Occipital lobe (tissue), 2 donors: ENCODE data around the gene PLEKHA5. TPM values are rescaled to one million over a fixed set of nuclear protein-coding genes. Genes with fewer than 3 reads are reported as not detected.
"Not testable (repeated sequence)": the region's sequence is repeated elsewhere in the genome, so short reads cannot be mapped to it uniquely, and the experiment has no call there.

Experiments used
- DNase-seq: peaks from one replicate; lab custom pipeline; 2025; lab: John Stamatoyannopoulos, UW
- total RNA-seq: library from RNA; depleted of rRNA; stranded (reverse); fragments of >200 nt; gene quantifications from one replicate; pipeline ENCODE4 v1.2.3, GENCODE V29; 2014

The PLEKHA5 gene
- total RNA-seq, 1 donor from 2014 or later, result 73.6 TPM

DNA sequence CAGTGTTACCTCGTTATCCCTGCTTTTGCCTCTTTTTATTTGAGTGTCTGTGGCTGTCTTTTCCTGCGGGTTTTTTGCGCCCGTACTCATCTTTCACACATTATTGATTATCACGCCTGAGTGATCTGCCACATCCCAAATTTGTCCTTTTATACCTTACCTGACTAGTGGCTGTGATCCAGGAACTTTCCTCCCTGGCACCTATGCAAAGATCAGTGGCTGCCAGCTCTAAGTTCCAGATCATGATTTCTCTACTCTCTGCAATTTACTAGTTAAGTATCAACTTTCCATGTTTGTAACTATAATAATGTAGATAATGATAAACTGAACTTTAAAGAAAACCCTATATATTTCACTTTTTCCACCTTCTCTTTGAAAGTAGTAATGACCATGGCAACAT, 36.9 kb downstream of the PLEKHA5 start:
- DNase-seq, result no peak

DNA sequence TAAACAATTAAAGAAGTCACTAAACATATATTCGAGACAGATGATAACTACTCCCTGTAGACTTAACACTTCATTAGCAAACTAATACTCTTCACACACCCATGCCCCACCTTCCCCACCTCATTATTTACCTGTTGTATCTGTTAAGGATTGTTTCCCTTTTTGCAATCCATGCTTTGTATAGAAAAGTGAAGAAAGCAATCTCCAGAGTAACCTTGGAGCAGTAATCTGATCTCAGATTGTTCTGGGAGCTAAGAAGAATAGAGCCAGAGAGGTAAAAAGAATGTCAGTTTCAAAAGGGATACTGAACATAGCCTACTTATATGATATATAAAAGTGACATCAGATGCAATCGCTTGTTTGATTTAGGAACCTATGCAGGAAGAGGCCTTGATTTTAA, 37.4 kb downstream of the PLEKHA5 start:
- DNase-seq, result no peak

DNA sequence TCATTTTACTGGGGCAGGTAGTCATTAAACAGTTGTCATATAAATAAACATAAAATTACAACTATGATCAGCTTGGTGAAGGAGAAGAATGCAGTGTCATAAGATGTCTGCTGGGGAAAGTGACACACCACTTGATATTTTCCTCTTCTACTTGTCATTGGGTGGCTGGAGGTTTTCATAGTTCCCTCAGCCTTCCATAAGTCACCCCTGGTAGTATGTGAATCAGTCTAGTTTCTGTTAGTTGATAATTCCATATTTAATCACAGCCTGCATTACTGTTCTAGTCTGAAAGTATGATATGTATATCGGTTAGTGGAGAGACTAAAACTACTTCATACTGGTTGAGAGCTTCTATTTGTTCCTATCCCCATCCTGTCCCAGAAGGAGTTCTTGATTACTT, 38.2 kb downstream of the PLEKHA5 start:
- DNase-seq, result no peak

DNA sequence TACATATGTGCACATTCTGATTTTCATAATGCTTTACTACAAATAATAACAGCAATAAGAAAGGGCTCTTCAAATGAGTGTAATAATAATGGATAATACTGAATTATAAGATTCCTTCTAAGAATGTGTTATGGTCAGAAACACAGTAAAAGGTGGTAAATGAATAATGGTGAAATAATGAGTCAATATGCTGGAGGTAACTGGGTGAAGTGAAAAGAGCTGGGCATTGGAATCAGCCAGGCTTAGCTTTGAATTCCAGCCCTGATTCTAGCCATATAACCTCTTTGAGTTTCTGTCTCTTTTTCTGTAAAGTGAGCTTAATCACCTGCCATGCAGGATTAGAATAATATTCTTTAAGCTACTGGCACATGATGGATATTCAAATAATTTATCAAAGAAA, 39.1 kb downstream of the PLEKHA5 start:
- no peak for DNase-seq

DNA sequence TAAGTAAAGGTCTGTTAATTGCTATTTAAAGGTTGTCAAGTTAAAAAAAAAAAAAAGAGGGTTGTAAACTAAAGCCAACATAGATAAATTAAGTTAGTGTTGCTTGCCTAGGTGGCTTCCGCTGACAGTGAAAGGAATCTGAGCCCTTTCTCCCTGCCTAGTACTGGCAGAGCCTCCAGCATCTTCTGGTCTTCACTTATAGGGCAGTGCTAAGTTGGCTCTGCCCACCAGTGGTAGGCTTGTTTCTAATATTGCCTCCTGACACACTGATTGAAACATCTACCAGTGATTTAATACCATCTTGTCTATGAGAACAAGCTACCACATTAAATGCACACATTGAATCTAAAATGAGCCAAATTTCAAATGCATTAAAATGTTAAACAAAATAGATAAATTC, 39.7 kb downstream of the PLEKHA5 start:
- no peak for DNase-seq

DNA sequence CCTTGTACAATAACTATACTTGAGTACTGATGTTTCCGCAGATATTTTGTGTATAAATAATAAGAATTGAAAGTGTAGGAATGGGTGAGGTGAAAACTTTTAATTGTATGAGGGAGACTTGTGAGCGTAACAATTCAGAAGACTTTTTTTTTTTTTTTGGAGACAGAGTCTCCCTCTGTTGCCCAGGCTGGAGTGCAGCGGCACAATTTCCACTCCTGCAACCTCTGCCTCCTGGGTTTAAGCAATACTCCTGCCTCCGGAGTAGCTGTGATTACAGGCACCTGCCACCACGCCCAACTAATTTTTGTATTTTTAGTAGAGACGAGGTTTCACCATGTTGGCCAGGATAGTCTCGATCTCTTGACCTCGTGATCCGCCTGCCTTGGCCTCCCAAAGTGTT, 40.8 kb downstream of the PLEKHA5 start:
- DNase-seq, result not testable (repeated sequence)

DNA sequence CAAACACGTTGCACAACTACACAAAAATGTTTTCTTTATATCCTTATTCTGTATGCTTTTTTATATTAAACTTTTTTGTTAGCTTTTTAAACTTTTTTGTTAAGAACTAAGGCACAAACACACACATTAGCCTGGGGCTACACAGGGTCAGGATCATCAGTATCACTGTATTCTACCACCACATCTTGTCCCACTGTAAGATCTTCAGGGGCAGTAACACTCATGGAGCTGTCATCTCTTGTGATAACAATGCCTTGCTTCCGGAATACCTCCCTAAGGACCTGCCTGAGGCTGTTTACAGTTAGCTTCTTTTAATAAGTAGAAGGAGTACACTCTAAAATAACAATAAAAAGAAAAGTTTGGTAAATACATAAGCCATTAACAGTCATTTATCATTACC, 42.2 kb downstream of the PLEKHA5 start:
- no peak for DNase-seq

DNA sequence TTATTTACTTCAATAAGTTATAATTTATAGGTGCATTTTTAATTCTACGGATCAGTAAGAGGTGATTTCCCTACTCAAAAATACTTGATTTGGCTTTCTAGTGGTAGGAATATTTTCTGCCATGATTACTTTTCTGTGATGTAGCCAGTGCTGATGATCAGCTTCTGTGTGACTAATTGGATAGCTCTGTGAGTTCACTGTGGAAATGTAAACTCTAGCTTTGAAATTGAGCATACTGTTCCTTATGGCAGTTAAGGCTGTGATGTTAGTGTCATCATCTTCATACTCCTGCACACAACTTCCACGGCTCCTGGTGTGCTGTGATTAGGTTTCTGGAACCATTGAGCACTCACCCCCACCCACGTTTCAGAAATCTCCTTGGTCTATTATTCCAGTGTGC, 48.2 kb downstream of the PLEKHA5 start:
- no peak for DNase-seq

DNA sequence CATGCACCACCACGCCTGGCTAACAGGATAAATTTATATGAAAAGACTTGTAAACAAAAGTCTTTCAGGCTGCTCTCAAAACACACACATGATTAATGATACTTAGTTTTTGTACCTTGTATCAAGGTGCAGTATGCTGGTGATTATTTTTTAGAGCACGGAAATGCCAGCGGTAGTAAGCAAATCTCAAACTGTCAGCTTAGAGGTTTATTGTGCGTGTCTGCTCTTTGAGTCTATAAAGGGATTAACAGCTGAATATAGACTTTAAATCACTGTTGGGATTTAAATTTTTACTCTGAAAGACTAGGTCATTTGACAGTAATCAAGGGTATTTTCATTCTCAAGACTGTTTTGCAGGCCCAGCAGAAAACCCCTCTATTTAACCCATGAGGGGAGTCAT, 50.5 kb downstream of the PLEKHA5 start:
- DNase-seq, result no peak

DNA sequence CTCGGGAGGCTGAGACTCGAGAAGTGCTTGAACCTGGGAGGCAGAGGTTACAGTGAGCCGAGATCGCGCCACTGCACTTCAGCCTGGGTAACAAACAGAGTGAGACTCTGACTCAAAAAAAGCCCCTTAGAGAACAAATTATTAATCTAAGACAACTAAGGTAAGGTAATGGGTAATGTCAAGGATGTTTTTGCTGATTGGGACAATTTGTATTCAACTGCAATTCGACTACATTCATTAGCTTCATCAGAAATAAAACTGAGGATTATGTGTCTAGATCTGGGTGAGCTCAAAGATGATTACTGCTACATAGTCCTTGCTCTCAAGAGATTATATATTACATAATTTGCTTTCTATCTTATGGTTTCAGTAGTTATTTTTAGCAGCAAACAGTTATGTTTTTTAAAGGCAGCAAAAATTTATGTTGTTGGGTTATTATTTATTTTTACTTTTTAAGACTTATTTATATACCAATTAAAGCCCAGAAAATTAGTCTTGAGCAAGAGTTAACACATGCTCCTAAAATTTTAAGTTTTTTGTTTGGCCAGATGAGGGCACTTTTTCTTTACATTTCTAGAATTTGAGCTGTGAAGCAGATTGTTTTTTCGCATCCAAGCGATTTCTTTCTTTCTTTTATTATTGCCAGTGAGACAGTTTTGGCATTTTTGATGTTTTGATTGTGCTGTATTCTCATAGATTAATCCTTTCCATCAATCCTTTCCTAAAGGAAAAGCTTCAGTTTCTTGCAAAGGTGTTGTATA, 52.3 kb downstream of the PLEKHA5 start:
- no peak for DNase-seq

DNA sequence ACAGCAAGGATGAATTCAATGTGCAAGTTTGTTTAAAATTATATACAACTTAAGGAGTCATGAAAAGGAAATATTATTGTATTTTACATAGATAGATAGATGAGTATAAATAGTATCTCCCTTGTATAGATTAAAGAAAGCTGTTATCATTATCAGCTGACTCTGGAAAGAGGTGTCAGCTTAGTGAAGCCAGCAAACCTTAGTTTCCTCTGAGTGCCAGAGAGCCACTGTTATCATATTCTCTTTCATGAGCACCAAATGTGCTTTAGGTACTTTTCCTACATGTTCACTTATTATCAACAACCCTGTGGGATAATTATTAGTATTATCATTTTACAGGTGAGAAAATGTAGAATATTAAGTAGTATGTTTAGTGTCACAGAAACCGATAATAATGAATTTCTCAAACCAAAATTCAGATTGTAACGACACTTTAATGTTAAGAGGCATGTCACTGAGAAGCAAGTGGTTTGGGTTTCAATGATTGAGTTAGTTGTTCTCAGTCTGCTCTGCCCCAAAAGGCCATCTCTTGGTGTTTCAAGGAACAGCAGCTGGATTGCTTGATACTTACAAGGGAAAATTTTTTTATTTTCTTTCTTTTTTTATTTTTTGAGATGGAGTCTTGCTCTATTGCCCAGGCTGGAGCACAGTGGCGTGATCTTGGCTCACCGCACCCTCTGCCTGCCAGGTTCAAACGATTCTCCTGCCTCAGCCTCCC, 53.7 kb downstream of the PLEKHA5 start:
- no peak for DNase-seq

DNA sequence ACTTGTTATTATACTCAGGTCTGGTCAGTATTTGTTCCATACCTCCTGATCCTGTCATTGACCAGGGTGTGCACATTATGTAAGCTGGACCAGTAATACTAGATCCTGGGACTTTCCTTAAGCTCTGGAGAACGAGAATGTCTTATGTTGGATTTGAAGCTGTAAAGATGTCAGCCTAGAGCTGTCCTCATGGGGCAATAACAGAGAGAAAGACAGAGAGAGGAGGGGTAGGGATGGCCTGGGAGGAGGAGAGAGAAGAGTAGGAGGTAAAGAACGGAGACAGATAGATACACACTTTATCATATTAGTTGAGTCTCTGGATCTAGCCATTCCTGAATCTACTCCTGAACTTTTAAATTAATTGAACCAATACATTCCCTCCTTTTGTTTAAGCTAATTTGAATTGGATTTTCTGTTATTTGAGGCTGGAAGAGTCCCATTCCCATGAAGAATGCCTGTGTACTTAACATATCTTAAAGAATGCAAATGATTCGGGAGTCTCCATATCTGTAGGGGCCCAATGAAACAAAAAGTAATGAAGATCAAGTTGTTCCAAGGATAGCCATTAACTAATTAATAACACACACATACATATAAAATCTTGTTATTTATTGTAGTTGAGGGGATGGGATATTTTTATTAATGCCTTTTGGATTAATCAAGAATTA, 55.9 kb downstream of the PLEKHA5 start:
- no peak for DNase-seq

DNA sequence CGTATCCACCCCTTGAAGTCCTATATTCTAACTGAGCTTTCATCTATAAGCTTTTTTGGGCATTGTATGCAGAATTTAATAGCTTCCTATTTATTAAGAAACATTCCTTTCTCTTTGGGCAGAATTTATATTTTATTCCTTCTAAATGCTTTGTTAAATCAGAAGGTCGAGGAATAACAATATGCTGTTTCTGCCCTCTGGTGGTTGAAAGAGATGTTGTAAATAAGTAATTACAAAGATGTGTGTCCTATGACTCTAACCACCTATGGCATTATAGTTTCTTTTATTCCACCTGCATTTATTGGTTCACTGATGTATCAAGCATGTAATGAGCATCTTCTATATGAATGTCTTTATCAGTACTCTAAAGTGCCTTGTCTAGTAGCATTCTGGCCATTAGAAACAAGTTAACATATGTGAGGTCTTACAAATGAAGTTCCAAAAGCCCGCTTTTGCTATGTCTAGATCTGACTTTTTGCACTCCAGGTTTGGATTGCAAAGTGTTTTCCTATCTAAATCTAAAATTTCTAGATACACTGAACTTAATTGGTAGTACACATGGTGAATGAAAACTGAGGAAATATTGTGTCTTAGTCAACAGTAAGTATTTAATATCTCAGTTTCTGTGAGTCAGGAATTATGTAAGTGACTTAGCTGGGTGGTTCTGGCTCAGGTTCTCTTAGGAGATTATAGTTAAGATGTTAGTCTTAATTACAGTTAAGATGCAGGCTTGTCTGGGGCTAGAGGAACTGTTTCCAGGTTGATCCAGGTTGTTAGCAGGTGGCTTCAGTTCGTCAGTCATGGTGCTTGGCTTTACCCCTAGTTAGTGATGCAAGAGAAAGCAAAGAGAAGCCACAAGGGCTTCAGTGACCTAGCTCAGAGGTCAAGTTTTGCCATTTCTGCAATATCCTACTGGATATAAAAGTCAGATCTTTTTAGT, 57.5 kb downstream of the PLEKHA5 start:
- no peak for DNase-seq

DNA sequence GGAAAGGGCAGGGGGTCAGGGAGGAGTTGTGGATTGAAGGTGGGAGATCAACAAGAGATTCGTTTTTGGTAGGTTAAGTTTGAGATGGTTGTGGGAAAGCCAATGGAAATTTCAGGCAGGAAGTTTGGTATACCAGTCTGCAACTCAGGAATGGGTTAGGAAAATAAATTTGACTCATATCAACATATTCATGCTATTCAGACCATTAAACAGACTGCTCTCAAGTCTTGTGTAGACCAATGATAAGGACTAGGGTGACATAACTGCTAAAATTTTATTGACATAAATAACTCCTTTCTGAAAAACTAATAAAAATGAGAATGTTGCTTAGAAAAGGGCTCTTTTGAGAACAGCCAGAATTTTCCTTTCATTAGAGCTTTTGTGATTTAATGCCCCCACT, 60.0 kb downstream of the PLEKHA5 start:
- DNase-seq, result no peak

DNA sequence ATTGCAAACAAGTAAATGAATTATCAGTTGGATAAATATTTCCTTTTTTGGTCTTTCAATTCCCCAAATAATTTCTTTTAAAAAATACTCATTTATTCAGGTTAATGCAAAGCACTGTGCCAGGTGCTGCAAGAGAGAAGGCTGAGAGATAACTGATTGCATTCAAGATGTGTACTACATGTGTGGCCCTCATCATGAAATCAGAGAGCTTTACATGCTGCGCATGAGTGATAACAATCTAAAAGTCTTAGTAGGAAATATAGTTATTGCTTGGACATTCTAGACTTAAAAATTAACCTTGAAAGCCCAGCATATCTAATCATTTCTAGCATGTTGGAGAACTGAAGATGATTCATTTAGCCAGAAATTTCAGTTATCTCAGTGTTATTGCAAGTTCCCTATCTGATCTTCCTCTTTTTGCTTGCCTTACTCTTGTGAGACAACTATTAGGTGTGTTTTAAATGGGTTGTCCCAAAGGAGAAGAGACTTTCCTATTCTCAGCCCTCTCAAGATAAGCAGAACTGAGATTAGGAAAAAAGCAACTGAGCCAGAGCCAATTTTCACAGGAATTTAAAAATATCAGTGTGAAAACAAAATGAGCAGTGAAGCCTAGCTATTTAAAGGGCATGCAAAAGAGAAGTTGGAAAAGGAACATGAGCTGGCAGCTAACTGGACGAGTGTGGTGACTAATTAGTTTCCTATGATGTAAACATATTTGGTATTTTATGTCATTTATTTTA, 60.9 kb downstream of the PLEKHA5 start:
- DNase-seq, result no peak

DNA sequence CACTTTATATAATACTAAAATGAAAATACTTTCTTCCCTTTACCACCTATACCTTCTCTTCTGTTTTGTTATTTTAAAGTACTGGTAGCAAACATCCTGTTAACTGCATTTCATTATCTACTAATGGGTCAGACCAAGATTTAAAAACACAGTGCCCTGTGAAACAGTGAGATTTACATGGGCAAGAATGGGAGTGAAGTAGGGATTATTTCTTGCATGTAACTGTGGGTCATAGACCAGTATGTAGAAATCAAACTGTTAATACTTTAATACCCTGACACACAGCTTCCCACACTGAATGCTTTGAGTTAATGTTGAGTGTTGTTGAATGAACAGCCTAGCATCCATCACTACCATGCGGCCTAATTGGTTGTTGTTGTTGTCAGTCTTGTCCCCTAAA, 61.6 kb downstream of the PLEKHA5 start:
- no peak for DNase-seq

DNA sequence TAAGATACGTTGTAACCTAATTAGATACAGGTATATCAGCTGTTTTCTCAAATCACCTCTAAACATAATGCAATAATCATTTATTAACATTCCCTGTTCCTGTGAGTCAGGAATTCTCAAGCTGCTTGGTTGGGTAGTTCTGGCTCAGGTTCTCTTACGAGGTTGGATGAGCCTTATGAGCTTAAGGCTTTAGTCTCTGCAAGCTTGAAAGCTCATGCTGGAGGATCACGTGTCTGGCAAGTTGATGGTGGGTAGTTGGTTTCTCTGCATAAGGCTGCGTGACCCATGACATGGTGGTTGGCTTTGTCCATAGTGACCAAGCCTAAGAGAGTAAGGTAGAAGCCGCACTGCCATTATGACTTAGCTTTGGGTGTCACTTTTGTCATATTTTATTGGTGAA, 62.0 kb downstream of the PLEKHA5 start:
- no peak for DNase-seq

DNA sequence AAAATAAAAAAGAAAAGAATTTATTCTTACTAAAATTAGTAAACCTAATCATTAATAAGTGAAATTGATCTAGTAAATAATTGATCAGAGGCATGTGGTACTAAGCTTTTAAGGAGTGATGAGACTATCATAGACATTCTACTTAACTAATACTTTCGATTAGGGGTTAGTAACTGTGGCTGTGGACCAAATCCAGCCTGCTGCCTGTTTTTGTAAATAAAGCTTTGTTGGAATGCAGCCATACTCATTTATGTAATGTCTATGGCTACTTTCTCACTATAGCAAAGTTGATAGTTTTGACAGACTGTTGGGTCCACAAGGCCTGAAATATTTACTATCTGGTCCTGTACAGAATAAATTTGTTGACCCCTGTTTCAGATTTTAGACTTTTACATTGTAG, 63.2 kb downstream of the PLEKHA5 start:
- DNase-seq, result no peak

DNA sequence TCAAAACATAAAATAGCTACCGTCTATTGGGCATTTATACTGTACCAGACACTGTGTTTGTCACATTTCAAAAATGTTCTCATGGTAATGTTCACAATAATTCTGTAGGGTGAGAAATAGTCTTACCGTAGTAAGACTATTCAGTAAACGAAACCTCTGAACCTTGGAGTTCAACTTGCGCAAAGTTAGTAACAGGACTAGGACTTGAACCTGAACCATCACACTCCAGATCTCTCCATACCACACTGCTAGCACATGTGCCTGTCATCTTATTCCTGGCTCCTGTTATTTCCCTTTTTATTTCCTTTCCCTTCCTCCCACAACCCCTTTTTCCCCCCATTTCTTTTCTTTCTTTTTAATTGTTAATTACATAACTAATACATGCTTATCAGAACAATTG, 65.4 kb downstream of the PLEKHA5 start:
- DNase-seq, result no peak

DNA sequence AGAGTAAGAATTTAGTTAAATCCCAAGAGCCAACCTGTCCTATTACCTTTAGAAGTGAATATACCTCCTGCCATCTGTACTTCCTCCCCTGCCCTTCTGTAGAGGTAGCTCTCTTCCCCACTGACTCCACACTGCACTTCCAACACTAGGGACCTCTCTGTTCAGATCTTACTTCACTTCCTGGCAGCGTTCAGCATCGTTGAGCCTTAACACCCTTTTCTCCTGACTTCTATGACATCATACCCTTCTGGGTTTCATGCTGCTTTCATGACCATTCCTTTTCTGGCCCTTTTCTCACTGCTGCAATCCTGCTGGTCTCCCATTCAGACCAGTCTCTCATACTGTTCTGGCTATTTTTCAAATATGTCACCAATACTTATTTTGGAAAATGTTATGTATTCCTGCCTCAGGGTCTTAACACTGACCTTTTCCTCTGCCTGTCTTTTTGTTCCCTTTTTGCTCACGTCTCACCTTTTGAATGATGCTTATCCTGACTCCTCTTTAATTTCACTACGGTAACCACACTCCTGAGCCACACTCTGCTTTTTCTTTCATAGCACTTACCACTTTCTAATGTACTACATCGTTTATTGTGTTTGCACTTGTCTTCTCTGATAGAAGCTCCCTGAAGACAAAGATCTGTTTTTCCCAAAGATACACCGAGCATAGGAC, 67.6 kb downstream of the PLEKHA5 start:
- no peak for DNase-seq
